ENCODE data around the gene MLIP. TPM values are rescaled to one million over a fixed set of nuclear protein-coding genes. Genes with fewer than 3 reads are reported as not detected.
A peak's percentile ranks its signal among the peaks of the same experiment; 100 is the strongest.

Gene MLIP
- total RNA-seq, 1 donor from 2014 or later = not detected

DNA sequence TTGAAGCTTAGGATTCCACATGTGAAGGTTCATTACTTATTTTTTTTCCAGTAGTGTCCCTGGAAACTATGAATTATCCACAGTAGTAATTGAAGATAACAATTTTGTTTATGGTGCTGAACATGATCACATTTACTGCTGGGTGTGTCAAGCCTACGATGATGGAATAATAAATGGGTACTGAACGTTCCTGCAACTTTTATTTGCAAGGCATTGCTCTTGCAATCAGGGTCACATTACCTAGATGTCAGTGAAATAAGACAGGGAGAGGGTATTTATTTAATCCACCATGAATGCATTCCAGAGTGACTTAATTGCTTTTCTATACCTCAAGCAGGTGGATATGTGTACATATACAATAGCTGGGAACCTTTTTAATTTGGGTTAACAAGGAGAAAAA, 27.0 kb upstream of the MLIP start:
- no peaks in the 10 kb centered on the region for H3K79me2 ChIP-seq (ENCODE audit: low read depth)
- DNase-seq (ENCODE audit: low spot score) = no peak
- Mint-ChIP-seq H3K9me3 (no peaks in the 10 kb centered on the region), H3K27ac (no peak overlapping the region), H3K4me3 (no peak overlapping the region), H3K27me3 (ENCODE audit: insufficient read depth, low read depth) (no peaks in the 10 kb centered on the region), H3K4me1 (peaks cover 22% of the 10 kb centered on the region), H3K36me3 (no peaks in the 10 kb centered on the region)
- TF ChIP-seq EZH2 (IDR thresholded peaks at IDR 0.05) = no peak
- TF ChIP-seq, protein P1, sequence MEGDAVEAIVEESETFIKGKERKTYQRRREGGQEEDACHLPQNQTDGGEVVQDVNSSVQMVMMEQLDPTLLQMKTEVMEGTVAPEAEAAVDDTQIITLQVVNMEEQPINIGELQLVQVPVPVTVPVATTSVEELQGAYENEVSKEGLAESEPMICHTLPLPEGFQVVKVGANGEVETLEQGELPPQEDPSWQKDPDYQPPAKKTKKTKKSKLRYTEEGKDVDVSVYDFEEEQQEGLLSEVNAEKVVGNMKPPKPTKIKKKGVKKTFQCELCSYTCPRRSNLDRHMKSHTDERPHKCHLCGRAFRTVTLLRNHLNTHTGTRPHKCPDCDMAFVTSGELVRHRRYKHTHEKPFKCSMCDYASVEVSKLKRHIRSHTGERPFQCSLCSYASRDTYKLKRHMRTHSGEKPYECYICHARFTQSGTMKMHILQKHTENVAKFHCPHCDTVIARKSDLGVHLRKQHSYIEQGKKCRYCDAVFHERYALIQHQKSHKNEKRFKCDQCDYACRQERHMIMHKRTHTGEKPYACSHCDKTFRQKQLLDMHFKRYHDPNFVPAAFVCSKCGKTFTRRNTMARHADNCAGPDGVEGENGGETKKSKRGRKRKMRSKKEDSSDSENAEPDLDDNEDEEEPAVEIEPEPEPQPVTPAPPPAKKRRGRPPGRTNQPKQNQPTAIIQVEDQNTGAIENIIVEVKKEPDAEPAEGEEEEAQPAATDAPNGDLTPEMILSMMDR (IDR thresholded peaks at IDR 0.05) = no peak
- no peak overlapping the region for H2AFZ ChIP-seq (replicated peaks)
- no peaks in the 10 kb centered on the region for H4K20me1 ChIP-seq (ENCODE audit: low read depth)
- no peak overlapping the region for H3K4me3 ChIP-seq
- H3K36me3 ChIP-seq = no peaks in the 10 kb centered on the region
- H3F3A ChIP-seq (ENCODE audit: low read depth) = no peaks in the 10 kb centered on the region
- H3K9me3 ChIP-seq (ENCODE audit: low read depth) = no peaks in the 10 kb centered on the region
- H3K4me2 ChIP-seq = no peak overlapping the region
- no peak overlapping the region for H3K27ac ChIP-seq
- H3K4me1 ChIP-seq = no peaks in the 10 kb centered on the region
- no peaks in the 10 kb centered on the region for H3K27me3 ChIP-seq
- H3K9ac ChIP-seq = no peak overlapping the region

DNA sequence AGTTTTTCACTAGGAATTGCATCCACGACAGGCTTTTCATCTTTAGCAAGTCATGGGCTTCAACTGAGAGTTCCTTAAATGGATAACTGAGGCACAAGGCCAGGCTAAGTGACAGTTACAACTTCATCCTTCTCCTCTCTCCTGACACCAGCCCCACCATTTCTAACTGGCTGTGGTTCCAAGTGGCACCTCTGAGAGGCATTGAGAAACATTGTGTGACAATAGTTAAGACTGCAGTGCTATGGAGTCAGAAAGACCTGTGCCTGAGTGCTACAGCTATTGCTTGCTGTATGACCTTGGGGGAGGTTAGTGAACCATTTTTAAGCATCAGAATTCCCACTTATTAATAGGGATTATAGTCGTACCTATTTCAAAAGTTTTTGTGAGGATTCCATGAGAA, 26.2 kb upstream of the MLIP start:
- H3K4me1 Mint-ChIP-seq = peaks cover 22% of the 10 kb centered on the region
- peak overlapping the region; percentile 35 for H3K27ac Mint-ChIP-seq

DNA sequence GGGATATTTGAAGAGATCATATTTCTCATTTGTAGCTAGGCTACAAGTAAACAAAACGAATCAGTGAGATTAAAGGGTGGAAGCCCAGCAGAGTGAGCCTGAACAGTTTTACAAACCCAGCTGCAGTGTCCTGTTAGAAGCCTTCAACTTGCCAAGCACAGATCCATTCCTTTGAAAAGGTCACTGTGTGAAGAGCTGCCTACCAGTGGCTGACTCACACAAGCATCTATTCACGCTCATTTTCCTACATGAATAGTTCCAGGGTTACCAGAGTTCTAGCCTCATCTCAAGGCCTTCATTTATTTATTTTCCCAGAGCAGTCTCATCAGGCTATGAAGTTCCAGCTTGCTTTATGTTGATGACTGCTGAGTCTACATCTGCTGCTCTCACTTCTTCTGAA, 25.7 kb upstream of the MLIP start:
- no peak for TF ChIP-seq EZH2phosphoT487 (IDR thresholded peaks at IDR 0.05)
- TF ChIP-seq, protein P1 (IDR thresholded peaks at IDR 0.05) = no peak
- no peak for TF ChIP-seq EZH2 (IDR thresholded peaks at IDR 0.05)
- Mint-ChIP-seq H3K4me3 (no peak overlapping the region), H3K36me3 (no peaks in the 10 kb centered on the region), H3K27ac (peak overlapping the region; percentile 35), H3K9me3 (no peaks in the 10 kb centered on the region), H3K27me3 (ENCODE audit: insufficient read depth, low read depth) (no peaks in the 10 kb centered on the region), H3K4me1 (peaks cover 22% of the 10 kb centered on the region)
- H3K4me2 ChIP-seq = no peak overlapping the region
- H4K20me1 ChIP-seq (ENCODE audit: low read depth) = no peaks in the 10 kb centered on the region
- no peaks in the 10 kb centered on the region for H3K9me3 ChIP-seq (ENCODE audit: low read depth)
- H3K4me3 ChIP-seq = no peak overlapping the region
- H3K4me1 ChIP-seq = no peaks in the 10 kb centered on the region
- no peak for DNase-seq (ENCODE audit: low spot score)
- no peaks in the 10 kb centered on the region for H3K79me2 ChIP-seq (ENCODE audit: low read depth)
- H3K27ac ChIP-seq = no peak overlapping the region
- H3F3A ChIP-seq (ENCODE audit: low read depth) = no peaks in the 10 kb centered on the region
- no peak overlapping the region for H3K9ac ChIP-seq
- H3K36me3 ChIP-seq = no peaks in the 10 kb centered on the region
- no peaks in the 10 kb centered on the region for H3K27me3 ChIP-seq
- H2AFZ ChIP-seq (replicated peaks) = no peak overlapping the region

More for the DNA sequence above, 26.2 kb upstream of the MLIP start:
- Mint-ChIP-seq H3K4me3 (no peak overlapping the region), H3K9me3 (no peaks in the 10 kb centered on the region), H3K27me3 (ENCODE audit: insufficient read depth, low read depth) (no peaks in the 10 kb centered on the region), H3K36me3 (no peaks in the 10 kb centered on the region)
- Histone ChIP-seq H3K79me2 (ENCODE audit: low read depth) (no peaks in the 10 kb centered on the region), H2AFZ (replicated peaks) (no peak overlapping the region), H3K27ac (no peak overlapping the region), H3K4me1 (no peaks in the 10 kb centered on the region), H3K4me3 (no peak overlapping the region), H4K20me1 (ENCODE audit: low read depth) (no peaks in the 10 kb centered on the region), H3K4me2 (no peak overlapping the region), H3K9ac (no peak overlapping the region), H3K9me3 (ENCODE audit: low read depth) (no peaks in the 10 kb centered on the region), H3K36me3 (no peaks in the 10 kb centered on the region), H3F3A (ENCODE audit: low read depth) (no peaks in the 10 kb centered on the region), H3K27me3 (no peaks in the 10 kb centered on the region)
- TF ChIP-seq EZH2 (IDR thresholded peaks at IDR 0.05) = no peak
- TF ChIP-seq EZH2phosphoT487 (IDR thresholded peaks at IDR 0.05) = no peak
- TF ChIP-seq, protein P1 (IDR thresholded peaks at IDR 0.05) = no peak
- no peak for DNase-seq (ENCODE audit: low spot score)

Measured in neural progenitor cell (in vitro differentiated cells).